GM21576 (cell line): ENCODE results near the gene URB1.

Experiments used
- ATAC-seq: cut with Tn5 transposase; IDR thresholded peaks from one replicate; pipeline ENCODE4 v1.9.1; 2021; ENCODE audit warnings: mild to moderate bottlenecking, moderate library complexity; ENCODE audit not compliant: unreplicated experiment

Gene URB1

DNA sequence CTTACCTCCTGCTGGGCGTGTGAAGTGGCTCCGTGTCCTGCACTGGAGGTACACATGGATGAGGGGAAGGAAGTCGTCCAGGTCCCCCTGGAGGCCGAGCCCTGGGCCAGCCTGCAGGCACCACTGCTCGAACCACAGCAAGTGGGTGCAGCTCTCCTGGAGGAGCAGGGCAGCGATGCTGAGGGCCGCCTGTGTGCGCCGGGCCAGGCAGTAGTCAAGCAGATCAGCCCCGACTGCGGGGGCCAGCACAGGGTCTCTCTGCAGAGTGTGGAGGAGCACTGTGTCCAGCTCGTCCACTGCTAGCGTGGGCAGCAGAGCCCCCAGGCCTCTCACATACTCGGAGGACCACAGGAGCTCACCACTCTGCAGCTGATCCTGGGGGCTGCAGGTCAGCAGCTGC is 45.9 kb downstream of the URB1 start:
- no peak for ATAC-seq

- ATAC-seq = no peak
These were observed 51.7 kb downstream of the URB1 start for GRCh38 chr21:32340863-32341848.

DNA sequence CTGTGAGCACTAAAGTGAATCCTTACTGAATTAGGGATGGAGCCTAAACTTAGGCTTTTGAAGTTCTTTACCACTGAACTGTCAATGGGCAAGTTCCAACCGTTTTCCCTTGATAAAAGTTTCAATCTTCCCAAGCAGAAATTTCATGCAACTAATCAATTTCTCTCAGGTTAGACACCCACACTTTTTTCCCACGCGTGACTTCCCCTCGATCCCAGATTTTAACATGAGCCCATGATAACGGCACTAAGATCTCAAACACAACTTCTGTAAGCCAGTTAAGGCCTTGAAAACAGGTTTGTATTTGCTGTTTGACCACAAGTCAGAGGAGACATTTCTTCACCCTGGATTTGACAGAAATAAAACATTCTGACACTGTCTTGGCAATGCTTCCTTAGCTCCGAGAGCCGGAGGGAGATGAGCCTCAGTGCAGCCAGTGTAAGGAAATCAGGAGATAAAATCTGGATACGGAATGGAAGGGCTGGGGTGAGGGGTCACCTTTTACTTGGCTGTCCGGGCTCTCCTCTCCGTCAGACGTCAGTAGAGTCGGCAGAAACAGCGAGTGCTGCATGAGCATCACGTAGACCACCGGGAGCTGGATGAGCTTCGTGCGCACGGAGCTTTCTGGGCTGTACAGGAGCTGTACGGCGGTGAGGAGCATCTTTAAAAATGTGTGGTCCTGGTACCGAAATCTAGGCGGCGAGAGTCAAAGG is 54.4 kb downstream of the URB1 start:
- no peak for ATAC-seq

- no peak for ATAC-seq
These were observed 55.6 kb downstream of the URB1 start for GRCh38 chr21:32337206-32337605.

DNA sequence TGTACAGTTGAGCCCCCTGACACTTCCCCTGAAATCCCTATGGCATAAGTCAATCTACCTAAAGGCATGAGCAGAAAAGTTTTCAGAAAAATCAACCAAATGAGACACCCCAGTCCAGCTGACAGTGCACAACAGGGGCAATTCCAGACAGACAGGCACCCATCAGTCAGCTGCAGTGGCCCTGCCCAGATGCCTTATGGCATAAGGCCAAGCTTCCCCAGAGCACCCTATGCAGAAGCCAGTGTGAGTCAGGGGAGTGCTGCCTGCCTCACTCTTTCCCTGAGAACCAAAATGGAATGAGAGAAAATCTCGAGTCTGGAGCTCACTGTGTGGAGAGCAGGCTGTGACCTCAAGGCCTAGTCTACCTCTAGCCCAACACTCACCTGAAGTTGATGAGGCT is 56.1 kb downstream of the URB1 start:
- ATAC-seq = no peak

DNA sequence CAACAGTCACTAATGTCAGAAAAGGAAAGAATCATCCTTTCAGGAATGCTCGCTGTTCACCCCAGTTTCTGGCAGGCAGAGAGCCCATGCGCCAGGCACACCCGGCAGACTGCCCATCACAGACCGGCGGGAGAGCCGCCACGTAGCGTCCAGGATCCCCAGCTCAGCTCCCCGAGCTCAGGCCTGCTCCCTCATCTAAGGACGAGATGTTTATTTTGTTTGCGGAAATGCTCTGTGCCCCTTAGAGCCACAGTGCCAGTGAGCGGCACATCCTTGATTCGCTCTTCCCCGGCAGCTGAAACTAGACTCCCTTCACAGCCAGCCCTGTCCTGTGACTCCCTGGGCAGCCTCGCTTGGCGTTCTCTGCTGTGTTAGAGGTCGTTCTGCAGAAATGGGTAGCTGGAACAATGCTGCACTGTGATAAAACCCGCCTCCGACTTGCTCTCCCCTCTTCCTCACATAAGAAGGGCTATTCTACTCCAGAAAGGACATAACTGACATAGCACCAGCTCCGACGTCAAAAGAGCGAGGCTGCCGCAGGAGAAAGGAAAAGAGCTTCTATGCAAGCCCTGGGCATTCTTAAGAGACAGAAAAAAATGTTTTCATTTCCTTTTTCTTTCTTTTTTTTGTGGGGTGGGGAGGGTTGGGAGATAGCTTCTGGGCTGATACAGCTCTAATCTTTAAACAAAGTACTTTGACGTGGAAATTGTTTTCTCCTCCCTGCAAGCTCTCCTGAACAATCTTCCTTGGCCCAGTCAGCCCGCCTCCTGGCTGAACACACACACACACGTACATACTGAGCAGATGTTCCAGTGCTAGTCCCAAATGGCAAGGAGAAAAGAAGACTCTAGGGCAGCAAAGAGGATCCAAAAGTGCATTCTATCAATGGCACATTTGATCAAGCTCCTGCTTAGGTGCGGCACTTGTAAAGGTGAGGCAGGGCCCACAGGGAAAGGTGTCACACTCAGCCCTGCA is 56.9 kb downstream of the URB1 start:
- ATAC-seq = no peak

GRCh38 chr21:32334980-32335531 is 57.8 kb downstream of the URB1 start:
- ATAC-seq = no peak

DNA sequence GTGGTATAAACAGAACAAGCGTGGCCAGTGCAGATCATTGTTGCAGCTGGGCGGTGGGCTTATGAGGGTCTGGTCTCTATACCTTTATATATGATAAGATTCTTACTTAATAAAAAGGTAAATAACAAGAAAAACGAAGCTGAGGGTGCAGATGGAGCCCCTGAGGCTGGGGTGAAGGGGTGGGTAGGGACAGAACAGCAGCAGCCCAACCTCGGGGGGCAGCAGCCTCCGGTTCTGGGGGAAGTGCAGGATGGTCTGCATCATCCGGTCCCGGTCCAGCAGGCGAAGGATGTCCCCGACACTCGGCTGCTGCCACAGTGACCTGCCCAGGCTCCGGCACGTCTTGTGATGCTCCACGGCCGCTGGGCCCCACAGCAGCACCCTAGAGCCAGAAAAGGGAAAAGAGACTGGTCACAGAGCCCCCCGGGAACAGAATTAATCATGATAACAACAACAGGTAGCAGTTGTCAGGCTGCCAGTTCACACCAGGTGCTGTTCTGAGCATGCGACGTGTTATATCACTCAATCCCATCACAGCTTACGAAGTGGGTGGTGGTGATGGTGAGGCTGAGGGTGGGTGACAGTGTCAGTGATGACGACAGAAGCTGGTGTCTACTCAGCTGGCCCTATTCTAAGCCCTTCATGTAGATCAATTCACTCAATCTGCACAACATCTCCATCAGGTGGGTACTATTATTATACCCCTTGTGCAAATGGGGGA is 58.7 kb downstream of the URB1 start:
- no peak for ATAC-seq

- no peak for ATAC-seq
These were observed 60.3 kb downstream of the URB1 start for GRCh38 chr21:32332463-32332951.

GRCh38 chr21:32331444-32332305 is 61.1 kb downstream of the URB1 start:
- no peak for ATAC-seq

GRCh38 chr21:32330784-32331311 is 62.0 kb downstream of the URB1 start:
- ATAC-seq = no peak

GRCh38 chr21:32329776-32330175 is 63.0 kb downstream of the URB1 start:
- no peak for ATAC-seq

DNA sequence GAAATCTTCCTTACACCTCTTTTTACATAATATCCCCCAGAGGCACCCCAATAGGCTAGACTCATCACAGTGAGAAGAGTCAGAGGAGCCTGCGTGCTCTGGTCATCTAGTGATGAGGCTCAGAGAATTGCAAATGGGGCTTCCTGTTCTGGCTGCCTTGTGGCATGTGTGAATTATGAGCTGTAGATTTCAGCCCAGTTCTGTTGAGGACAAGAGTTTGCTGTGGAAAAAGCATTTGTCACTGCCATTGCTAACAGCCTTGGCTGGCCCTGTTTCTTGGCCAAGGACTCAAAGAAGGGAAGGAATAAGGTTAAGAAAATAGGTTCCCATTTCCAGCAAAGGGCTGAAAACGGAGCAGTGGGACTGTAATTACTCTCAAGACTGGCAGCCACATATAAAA is 63.5 kb downstream of the URB1 start:
- no peak for ATAC-seq

DNA sequence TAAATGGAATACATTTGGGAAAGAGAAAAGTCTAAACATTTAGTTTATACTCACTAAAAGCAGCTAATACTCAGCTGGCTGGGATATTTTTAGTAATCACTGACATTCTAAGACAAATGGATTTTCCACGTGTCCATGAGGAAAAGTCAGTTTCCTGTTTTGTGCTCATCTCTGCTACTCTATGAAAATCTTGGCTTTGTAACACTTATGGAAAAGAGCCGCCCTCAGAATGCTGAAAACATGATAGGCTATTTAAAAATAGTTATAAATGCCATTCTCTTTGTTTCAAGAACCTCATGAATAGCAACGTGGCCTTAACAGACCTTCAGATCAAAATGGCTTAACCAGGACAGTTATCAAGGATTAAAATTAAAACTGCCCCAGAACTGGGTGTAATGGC is 64.2 kb downstream of the URB1 start:
- no peak for ATAC-seq

GRCh38 chr21:32325706-32326105 is 67.1 kb downstream of the URB1 start:
- ATAC-seq = no peak

- no peak for ATAC-seq
These were observed 70.1 kb downstream of the URB1 start for GRCh38 chr21:32322676-32323075.

GRCh38 chr21:32322103-32322502 is 70.7 kb downstream of the URB1 start:
- ATAC-seq = no peak

GRCh38 chr21:32321480-32321879 is 71.3 kb downstream of the URB1 start:
- no peak for ATAC-seq

DNA sequence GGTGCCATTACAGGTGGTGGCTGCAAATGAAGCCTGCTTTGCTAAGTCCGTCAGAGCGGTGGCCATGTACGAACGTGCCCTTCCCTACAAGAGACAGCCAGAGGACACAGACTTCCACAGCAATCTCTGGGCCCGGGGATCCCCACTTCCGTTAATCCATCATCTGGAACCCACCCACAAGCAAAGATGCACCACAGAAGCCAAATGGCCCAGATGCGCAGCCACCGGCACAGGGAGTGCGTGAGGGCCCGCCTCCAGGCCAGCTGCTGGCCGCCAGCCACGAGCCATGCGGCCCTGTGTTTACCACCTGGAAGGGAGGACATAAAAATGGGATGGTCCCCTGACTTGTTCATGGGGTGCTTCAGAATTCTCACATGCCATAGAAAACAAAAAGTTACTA is 72.1 kb downstream of the URB1 start:
- ATAC-seq = no peak
